Esophagus squamous epithelium (tissue), 4 donors: ENCODE results near the gene CZIB.

Experiments
- POLR2A ChIP-seq, 4 donors: fragments of 450-650 bp; IDR thresholded peaks; one replicate each; pipeline ENCODE4 v1.6.1; 2017; ENCODE audit warnings: antibody characterized with exemption in 4 of 4, mild to moderate bottlenecking in 4 of 4, moderate library complexity in 3 of 4
- TF ChIP-seq, protein P1 (sequence below), 6 experiments: fragments of 450-650 bp in 4 of 6; fragments of 200-600 bp in 2 of 6; sonication (generic) in 2 of 6; IDR thresholded peaks; one replicate each; pipeline ENCODE4 v1.5.1; 2016 to 2019; ENCODE audit warnings: antibody characterized with exemption in 6 of 6, mild to moderate bottlenecking in 4 of 6, moderate library complexity in 4 of 6

DNA sequence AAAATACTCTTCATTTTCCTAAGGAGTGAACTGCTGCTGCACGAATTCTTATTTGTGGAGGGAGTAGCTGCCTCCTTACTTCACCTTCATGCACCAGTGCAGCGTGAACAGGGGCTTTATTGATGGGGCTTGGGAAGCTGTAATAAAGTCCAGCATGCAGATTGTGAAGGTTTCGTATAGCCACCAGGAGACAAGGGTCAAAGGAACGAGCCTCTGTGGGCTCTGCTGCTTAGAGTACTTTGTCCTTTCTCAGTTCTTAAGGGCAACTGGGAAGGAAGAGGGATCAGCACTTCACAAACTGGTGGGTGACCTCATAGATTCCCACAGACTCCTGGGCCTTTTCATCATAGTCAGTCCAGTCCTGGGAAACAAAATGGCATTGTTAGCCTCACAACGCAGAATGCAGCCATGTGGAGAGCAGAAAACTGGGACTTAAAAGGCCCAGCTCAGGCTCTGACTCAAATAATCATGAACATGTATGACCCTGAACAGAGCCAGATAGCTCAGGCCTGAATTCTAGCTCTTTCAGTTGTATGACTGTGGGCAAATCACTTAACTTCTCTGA, 6.0 kb downstream of the CZIB start:
- TF ChIP-seq, protein P1, sequence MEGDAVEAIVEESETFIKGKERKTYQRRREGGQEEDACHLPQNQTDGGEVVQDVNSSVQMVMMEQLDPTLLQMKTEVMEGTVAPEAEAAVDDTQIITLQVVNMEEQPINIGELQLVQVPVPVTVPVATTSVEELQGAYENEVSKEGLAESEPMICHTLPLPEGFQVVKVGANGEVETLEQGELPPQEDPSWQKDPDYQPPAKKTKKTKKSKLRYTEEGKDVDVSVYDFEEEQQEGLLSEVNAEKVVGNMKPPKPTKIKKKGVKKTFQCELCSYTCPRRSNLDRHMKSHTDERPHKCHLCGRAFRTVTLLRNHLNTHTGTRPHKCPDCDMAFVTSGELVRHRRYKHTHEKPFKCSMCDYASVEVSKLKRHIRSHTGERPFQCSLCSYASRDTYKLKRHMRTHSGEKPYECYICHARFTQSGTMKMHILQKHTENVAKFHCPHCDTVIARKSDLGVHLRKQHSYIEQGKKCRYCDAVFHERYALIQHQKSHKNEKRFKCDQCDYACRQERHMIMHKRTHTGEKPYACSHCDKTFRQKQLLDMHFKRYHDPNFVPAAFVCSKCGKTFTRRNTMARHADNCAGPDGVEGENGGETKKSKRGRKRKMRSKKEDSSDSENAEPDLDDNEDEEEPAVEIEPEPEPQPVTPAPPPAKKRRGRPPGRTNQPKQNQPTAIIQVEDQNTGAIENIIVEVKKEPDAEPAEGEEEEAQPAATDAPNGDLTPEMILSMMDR (IDR thresholded peaks at IDR 0.05) = no peak
- TF ChIP-seq POLR2A (IDR thresholded peaks at IDR 0.05) = no peak
